HG02885 (cell line): ENCODE results near the gene ECT2.
"Not testable (repeated sequence)": the region's sequence is repeated elsewhere in the genome, so short reads cannot be mapped to it uniquely, and the experiment has no call there.

Experiments used
- ATAC-seq: cut with Tn5 transposase; IDR thresholded peaks from one replicate; pipeline ENCODE4 v1.9.1; 2021; ENCODE audit warnings: mild to moderate bottlenecking; ENCODE audit not compliant: unreplicated experiment, poor library complexity

ECT2 gene

GRCh38 chr3:172853005-172853404, 102.5 kb downstream of the ECT2 start:
- ATAC-seq, result no peak

GRCh38 chr3:172853921-172854666, 103.6 kb downstream of the ECT2 start:
- ATAC-seq, result no peak

GRCh38 chr3:172855037-172855436, 104.5 kb downstream of the ECT2 start:
- ATAC-seq, result no peak

GRCh38 chr3:172856795-172857742, 106.5 kb downstream of the ECT2 start:
- no peak for ATAC-seq

- ATAC-seq, result no peak
Observed at GRCh38 chr3:172859041-172859440, 108.5 kb downstream of the ECT2 start.

GRCh38 chr3:172866726-172867350, 116.3 kb downstream of the ECT2 start:
- ATAC-seq, result not testable (repeated sequence)

- ATAC-seq, result no peak
Observed at GRCh38 chr3:172868582-172869200, 118.2 kb downstream of the ECT2 start.

GRCh38 chr3:172869368-172869771, 118.8 kb downstream of the ECT2 start:
- no peak for ATAC-seq

GRCh38 chr3:172869784-172870518, 119.4 kb downstream of the ECT2 start:
- no peak for ATAC-seq
